Neuronal stem cell (in vitro differentiated cells): ENCODE results near the gene PRKN.

ENCODE experiments used
- DNase-seq: peaks from one replicate; pipeline ENCODE4 v3.0.0-alpha.2; 2013; ENCODE audit warnings: low spot score
- H2AFZ ChIP-seq: one replicate; pipeline ENCODE4 v1.6.1; 2013; ENCODE audit warnings: mild to moderate bottlenecking, low read length, inconsistent platforms
- H2AK5ac ChIP-seq: 2 replicates; pipeline ENCODE4 v1.6.1; 2013; ENCODE audit warnings: low read depth, mild to moderate bottlenecking, inconsistent platforms, low read length, moderate library complexity, mixed read lengths
- H2BK120ac ChIP-seq: 2 replicates; pipeline ENCODE4 v1.6.1; 2013; ENCODE audit warnings: low read depth, mild to moderate bottlenecking, inconsistent platforms, low read length, moderate library complexity, mixed read lengths
- H2BK12ac ChIP-seq: one replicate; pipeline ENCODE4 v1.6.1; 2013; ENCODE audit warnings: low read length, inconsistent platforms
- H2BK15ac ChIP-seq: 2 replicates; pipeline ENCODE4 v1.6.1; 2013; ENCODE audit warnings: mild to moderate bottlenecking, low read length, inconsistent platforms, mixed read lengths
- H2BK5ac ChIP-seq: one replicate; pipeline ENCODE4 v1.6.1; 2013; ENCODE audit warnings: inconsistent platforms, mild to moderate bottlenecking, low read length, moderate library complexity
- H3K14ac ChIP-seq: one replicate; pipeline ENCODE4 v1.6.1; 2013; ENCODE audit warnings: low read length, inconsistent platforms
- H3K18ac ChIP-seq: 2 replicates; pipeline ENCODE4 v1.6.1; 2013; ENCODE audit warnings: low read length, inconsistent platforms
- H3K23ac ChIP-seq: 2 replicates; pipeline ENCODE4 v1.6.1; 2013; ENCODE audit warnings: low read depth, mild to moderate bottlenecking, mixed read lengths, low read length, inconsistent platforms; ENCODE audit not compliant: poor library complexity
- H3K27ac ChIP-seq: replicated peaks from 3 replicates; pipeline ENCODE4 v1.5.1; 2013; ENCODE audit warnings: low read length, inconsistent platforms
- H3K27me3 ChIP-seq, 3 experiments: 2 replicates each; pipeline ENCODE4 v1.6.1; 2013; ENCODE audit warnings: low read length in 3 of 3, mild to moderate bottlenecking in 2 of 3, inconsistent platforms in 1 of 3, low read depth in 1 of 3, mixed read lengths in 1 of 3, moderate library complexity in 1 of 3; ENCODE audit not compliant: control insufficient read depth in 3 of 3, insufficient read depth in 3 of 3
- H3K36me3 ChIP-seq, 2 donors: replicated peaks in 1 of 2; 2 replicates each; pipeline ENCODE4 v1.6.1; 2013; ENCODE audit warnings: low read length in 2 of 2; ENCODE audit not compliant: control insufficient read depth in 2 of 2, insufficient read depth in 2 of 2
- H3K4ac ChIP-seq: 2 replicates; pipeline ENCODE4 v1.6.1; 2013; ENCODE audit warnings: inconsistent platforms, mild to moderate bottlenecking, low read length, moderate library complexity
- H3K4me1 ChIP-seq, 2 donors: 1 replicate in 1 of 2; 2 replicates in 1 of 2; pipeline ENCODE4 v1.6.1; 2013; ENCODE audit warnings: low read length in 2 of 2, low read depth in 1 of 2; ENCODE audit not compliant: control insufficient read depth in 2 of 2, insufficient read depth in 1 of 2
- H3K4me2 ChIP-seq: one replicate; pipeline ENCODE4 v1.6.1; 2013; ENCODE audit warnings: mild to moderate bottlenecking, low read length, inconsistent platforms; ENCODE audit not compliant: insufficient read depth, poor library complexity, severe bottlenecking
- H3K4me3 ChIP-seq, 2 donors: 2 replicates each; pipeline ENCODE4 v1.5.1; 2013; ENCODE audit warnings: low read length in 2 of 2, mild to moderate bottlenecking in 2 of 2, inconsistent platforms in 1 of 2, moderate library complexity in 1 of 2
- H3K79me1 ChIP-seq: one replicate; pipeline ENCODE4 v1.6.1; 2013; ENCODE audit warnings: low read depth, mild to moderate bottlenecking, inconsistent platforms, low read length, moderate library complexity
- H3K9ac ChIP-seq: one replicate; pipeline ENCODE4 v1.6.1; 2013; ENCODE audit warnings: mild to moderate bottlenecking, low read depth, low read length, inconsistent platforms; ENCODE audit not compliant: poor library complexity
- H3K9me3 ChIP-seq, 2 donors: replicated peaks in 1 of 2; 2 replicates each; pipeline versions ENCODE3 to v1.6.1; 2013; ENCODE audit warnings: low read length in 2 of 2, mild to moderate bottlenecking in 2 of 2, inconsistent platforms in 1 of 2, low read depth in 1 of 2, mixed read lengths in 1 of 2, moderate library complexity in 1 of 2; ENCODE audit not compliant: control insufficient read depth in 2 of 2, insufficient read depth in 1 of 2
- H4K8ac ChIP-seq: one replicate; pipeline ENCODE4 v1.6.1; 2013; ENCODE audit warnings: low read depth, mild to moderate bottlenecking, inconsistent platforms, low read length, moderate library complexity
- H4K91ac ChIP-seq: one replicate; pipeline ENCODE4 v1.6.1; 2013; ENCODE audit warnings: low read length, low read depth, mild to moderate bottlenecking, inconsistent platforms; ENCODE audit not compliant: poor library complexity
- WGBS, 2 donors: extraction: QIAGEN DNeasy Blood & Tissue Kit; methylation state at CpG; one replicate each; pipeline ENCODE4 v1.1.7; 2013; ENCODE audit warnings: missing lambda C conversion rate in 2 of 2, mixed read lengths in 1 of 2; ENCODE audit not compliant: insufficient read length in 2 of 2, insufficient replicate concordance in 1 of 2; ENCODE audit errors: extremely low coverage in 2 of 2; 5-methylcytosine and 5-hydroxymethylcytosine counted together

Gene PRKN

DNA sequence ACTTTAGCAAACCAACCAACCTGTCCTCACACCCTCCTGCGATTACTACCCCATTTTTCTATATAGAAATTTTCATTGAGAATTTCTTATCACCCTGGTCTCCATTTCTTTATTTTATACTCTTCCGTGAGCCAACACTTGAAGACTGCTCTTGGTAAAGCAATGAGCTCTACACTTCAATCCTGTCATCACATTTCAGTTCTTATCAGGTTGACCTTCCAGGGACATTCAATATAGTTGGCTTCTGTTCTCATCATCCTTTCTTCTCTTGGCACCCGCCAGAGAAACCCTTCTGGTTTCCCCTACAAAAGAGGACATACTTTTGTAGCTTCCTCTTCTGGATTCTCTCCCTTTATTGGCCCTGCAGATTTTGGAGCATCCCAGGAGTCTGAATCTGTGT, 279.3 kb downstream of the PRKN start:
- Histone ChIP-seq H3K36me3 (peaks cover 0 to 13% of the 10 kb centered on the region in 2 donors), H3K14ac (no peak overlapping the region), H3K9ac (no peak overlapping the region), H3K4me2 (no peak overlapping the region), H2AK5ac (no peak overlapping the region), H2BK15ac (no peak overlapping the region), H2BK12ac (no peak overlapping the region), H3K27me3 (no peaks in the 10 kb centered on the region), H2BK5ac (no peak overlapping the region), H3K18ac (no peak overlapping the region), H3K79me1 (no peaks in the 10 kb centered on the region), H3K4me3 (no peak overlapping the region), H3K9me3 (peaks cover 1 to 46% of the 10 kb centered on the region in 2 donors), H3K27ac (no peak overlapping the region), H4K91ac (no peak overlapping the region), H4K8ac (no peak overlapping the region), H2AFZ (no peak overlapping the region), H2BK120ac (no peak overlapping the region), H3K23ac (no peak overlapping the region), H3K4ac (no peak overlapping the region), H3K4me1 (peaks cover 0 to 3% of the 10 kb centered on the region in 2 donors)
- WGBS, 2 donors: no CpG with 5 or more reads among the region's 3 CpGs
- DNase-seq: no peak

- no peak overlapping the region for H2AFZ ChIP-seq
- no CpG with 5 or more reads among the region's 10 CpGs for WGBS, 2 donors
Measured at GRCh38 chr6:162443101-162443500, 284.5 kb downstream of the PRKN start.

DNA sequence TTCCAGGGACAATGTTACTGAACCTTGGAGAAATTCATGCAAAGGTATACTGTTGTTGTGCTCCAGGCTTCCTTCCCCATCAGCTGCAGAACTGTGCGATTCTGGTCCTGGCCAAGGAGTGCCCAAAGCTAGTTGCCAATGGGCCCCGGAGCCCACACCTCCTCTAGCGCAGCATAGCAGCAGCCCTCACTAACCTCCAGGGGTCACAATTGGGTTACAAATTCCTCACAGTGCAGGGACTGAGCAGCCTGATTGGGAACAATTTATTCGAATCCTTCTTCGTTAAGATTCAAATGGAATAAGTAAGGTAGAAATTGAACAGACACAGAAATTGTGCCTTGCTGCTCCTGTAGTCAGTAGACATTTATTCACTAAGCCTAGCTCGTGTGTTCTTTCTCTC, 284.9 kb downstream of the PRKN start:
- H3K4me1 ChIP-seq: peaks cover 2 to 18% of the 10 kb centered on the region in 2 donors
- WGBS, 2 donors: no CpG with 5 or more reads among the region's 6 CpGs
- DNase-seq: peak; percentile 41

More at GRCh38 chr6:162443101-162443500, 284.5 kb downstream of the PRKN start:
- H3K4me3 ChIP-seq: no peak overlapping the region
- no peak for DNase-seq
- no peaks in the 10 kb centered on the region for H3K79me1 ChIP-seq
- no peak overlapping the region for H2BK15ac ChIP-seq
- H3K9me3 ChIP-seq: peaks cover 0 to 32% of the 10 kb centered on the region in 2 donors
- no peak overlapping the region for H2BK12ac ChIP-seq
- peaks cover 2 to 15% of the 10 kb centered on the region in 2 donors for H3K4me1 ChIP-seq
- no peak overlapping the region for H3K23ac ChIP-seq
- no peak overlapping the region for H3K4me2 ChIP-seq
- H2BK120ac ChIP-seq: no peak overlapping the region
- H2BK5ac ChIP-seq: no peak overlapping the region
- H4K8ac ChIP-seq: no peak overlapping the region
- peaks cover 0 to 16% of the 10 kb centered on the region in 2 donors for H3K36me3 ChIP-seq
- no peaks in the 10 kb centered on the region for H3K27me3 ChIP-seq
- H3K14ac ChIP-seq: no peak overlapping the region
- H3K27ac ChIP-seq: no peak overlapping the region
- H3K4ac ChIP-seq: no peak overlapping the region
- no peak overlapping the region for H4K91ac ChIP-seq
- H3K9ac ChIP-seq: no peak overlapping the region
- H2AK5ac ChIP-seq: no peak overlapping the region
- no peak overlapping the region for H3K18ac ChIP-seq

DNA sequence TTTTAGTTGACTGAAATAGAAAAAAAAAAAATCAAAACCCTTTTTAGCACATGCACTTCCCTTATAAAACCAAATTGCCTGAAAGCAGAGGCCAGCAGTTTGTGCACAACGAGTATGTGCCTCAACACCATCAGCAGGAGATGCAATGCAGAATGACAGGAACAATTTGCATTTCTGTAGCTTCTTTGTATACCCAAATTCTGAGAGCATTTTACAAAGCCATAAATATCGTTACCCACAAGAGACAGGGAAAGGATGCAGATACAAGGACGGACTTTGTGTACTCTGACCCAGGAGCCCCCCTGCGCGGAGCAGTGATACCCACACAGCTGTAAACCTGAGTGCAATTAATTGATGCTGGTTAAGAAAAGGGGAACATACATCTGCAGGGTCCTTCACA, 285.6 kb downstream of the PRKN start:
- Histone ChIP-seq H3K4me1 (peaks cover 2 to 18% of the 10 kb centered on the region in 2 donors), H3K27ac (no peak overlapping the region), H3K79me1 (no peaks in the 10 kb centered on the region), H2BK15ac (no peak overlapping the region), H3K4me3 (no peak overlapping the region), H2BK5ac (no peak overlapping the region), H3K36me3 (peaks cover 0 to 16% of the 10 kb centered on the region in 2 donors), H3K18ac (no peak overlapping the region), H3K23ac (no peak overlapping the region), H3K4ac (no peak overlapping the region), H4K8ac (no peak overlapping the region), H3K9ac (no peak overlapping the region), H2BK120ac (no peak overlapping the region), H2AK5ac (no peak overlapping the region), H3K4me2 (no peak overlapping the region), H4K91ac (no peak overlapping the region), H2AFZ (no peak overlapping the region), H3K14ac (no peak overlapping the region), H2BK12ac (no peak overlapping the region), H3K9me3 (peaks cover 0 to 35% of the 10 kb centered on the region in 2 donors), H3K27me3 (no peaks in the 10 kb centered on the region)
- DNase-seq: no peak
- WGBS, 2 donors: no CpG with 5 or more reads among the region's 5 CpGs

More for the DNA sequence above, 284.9 kb downstream of the PRKN start:
- Histone ChIP-seq H3K4me2 (no peak overlapping the region), H3K9ac (no peak overlapping the region), H3K4me3 (no peak overlapping the region), H3K79me1 (no peaks in the 10 kb centered on the region), H2BK120ac (no peak overlapping the region), H3K9me3 (peaks cover 0 to 34% of the 10 kb centered on the region in 2 donors), H3K27me3 (no peaks in the 10 kb centered on the region), H3K4ac (no peak overlapping the region), H3K23ac (no peak overlapping the region), H3K27ac (no peak overlapping the region), H2AK5ac (no peak overlapping the region), H2AFZ (no peak overlapping the region), H2BK12ac (no peak overlapping the region), H3K14ac (no peak overlapping the region), H2BK5ac (no peak overlapping the region), H3K36me3 (peaks cover 0 to 16% of the 10 kb centered on the region in 2 donors), H3K18ac (no peak overlapping the region), H4K8ac (no peak overlapping the region), H4K91ac (no peak overlapping the region), H2BK15ac (no peak overlapping the region)
